Measurements from ENCODE around the gene KIF21A.
"Not testable (repeated sequence)": the region's sequence is repeated elsewhere in the genome, so short reads cannot be mapped to it uniquely, and the experiment has no call there.

The KIF21A gene

GRCh38 chr12:39476894-39477293 lies 34.0 kb upstream of the KIF21A start:
- H3K9ac ChIP-seq, result no peak overlapping the region
- no peaks in the 10 kb centered on the region for H3K79me2 ChIP-seq (ENCODE audit: insufficient read depth, low read depth)
- no peak for TF ChIP-seq CTCF (conservative IDR thresholded peaks at IDR 0.05; ENCODE audit: low read depth, low read length)

GRCh38 chr12:39476121-39476520 lies 33.2 kb upstream of the KIF21A start:
- no peaks in the 10 kb centered on the region for H3K79me2 ChIP-seq (ENCODE audit: insufficient read depth, low read depth)
- TF ChIP-seq CTCF (conservative IDR thresholded peaks at IDR 0.05; ENCODE audit: low read depth, low read length), result no peak
- H3K27me3 ChIP-seq (ENCODE audit: insufficient read depth, low read depth), result no peaks in the 10 kb centered on the region
- no peak overlapping the region for H3K27ac ChIP-seq
- H3K36me3 ChIP-seq (ENCODE audit: insufficient read depth), result no peaks in the 10 kb centered on the region
- no peak overlapping the region for H2AFZ ChIP-seq (ENCODE audit: low read depth)
- no peak overlapping the region for H3K9ac ChIP-seq
- no peaks in the 10 kb centered on the region for H4K20me1 ChIP-seq (ENCODE audit: insufficient read depth)
- H3K4me3 ChIP-seq (IDR thresholded peaks at IDR 0.05; ENCODE audit: insufficient read depth, low read depth, low read length), result no peak overlapping the region
- no peak overlapping the region for H3K4me2 ChIP-seq
- H3K4me1 ChIP-seq (ENCODE audit: low read depth, poor library complexity, severe bottlenecking), result no peaks in the 10 kb centered on the region

More at GRCh38 chr12:39476894-39477293, 34.0 kb upstream of the KIF21A start:
- Histone ChIP-seq H3K4me1 (ENCODE audit: low read depth, poor library complexity, severe bottlenecking) (no peaks in the 10 kb centered on the region), H3K4me3 (IDR thresholded peaks at IDR 0.05; ENCODE audit: insufficient read depth, low read depth, low read length) (no peak overlapping the region), H3K4me2 (no peak overlapping the region), H2AFZ (ENCODE audit: low read depth) (no peak overlapping the region), H3K36me3 (ENCODE audit: insufficient read depth) (no peaks in the 10 kb centered on the region), H3K27ac (no peak overlapping the region), H4K20me1 (ENCODE audit: insufficient read depth) (no peaks in the 10 kb centered on the region), H3K27me3 (ENCODE audit: insufficient read depth, low read depth) (no peaks in the 10 kb centered on the region)

GRCh38 chr12:39475136-39475535 lies 32.2 kb upstream of the KIF21A start:
- H3K36me3 ChIP-seq (ENCODE audit: insufficient read depth); H3K4me2 ChIP-seq; H3K9ac ChIP-seq; H3K27ac ChIP-seq; H2AFZ ChIP-seq (ENCODE audit: low read depth); H4K20me1 ChIP-seq (ENCODE audit: insufficient read depth); H3K79me2 ChIP-seq (ENCODE audit: insufficient read depth, low read depth); H3K4me3 ChIP-seq (IDR thresholded peaks at IDR 0.05; ENCODE audit: insufficient read depth, low read depth, low read length); H3K4me1 ChIP-seq (ENCODE audit: low read depth, poor library complexity, severe bottlenecking); H3K27me3 ChIP-seq (ENCODE audit: insufficient read depth, low read depth): not testable (repeated sequence)

- peaks cover 15% of the 10 kb centered on the region for H3K4me1 ChIP-seq (ENCODE audit: low read depth, poor library complexity, severe bottlenecking)
- no peak for TF ChIP-seq CTCF (conservative IDR thresholded peaks at IDR 0.05; ENCODE audit: low read depth, low read length)
- peak overlapping the region; percentile 47; the same call in 1 of the 2 replicates for H2AFZ ChIP-seq (ENCODE audit: low read depth)
- H3K27ac ChIP-seq, result 0 out of 2 replicates have a peak overlapping the region, but pooled peaks have one; percentile 36
- peak overlapping the region; percentile 33; the same call in 1 of the 2 replicates for H3K4me2 ChIP-seq
- H3K4me3 ChIP-seq (IDR thresholded peaks at IDR 0.05; ENCODE audit: insufficient read depth, low read depth, low read length), result no peak overlapping the region
- no peaks in the 10 kb centered on the region for H3K27me3 ChIP-seq (ENCODE audit: insufficient read depth, low read depth)
- no peaks in the 10 kb centered on the region for H3K36me3 ChIP-seq (ENCODE audit: insufficient read depth)
- H4K20me1 ChIP-seq (ENCODE audit: insufficient read depth), result no peaks in the 10 kb centered on the region
- H3K79me2 ChIP-seq (ENCODE audit: insufficient read depth, low read depth), result no peaks in the 10 kb centered on the region
- H3K9ac ChIP-seq, result no peak overlapping the region
These were observed 24.5 kb upstream of the KIF21A start for GRCh38 chr12:39467432-39467870.

- no peaks in the 10 kb centered on the region for H3K79me2 ChIP-seq (ENCODE audit: insufficient read depth, low read depth)
- no peaks in the 10 kb centered on the region for H3K27me3 ChIP-seq (ENCODE audit: insufficient read depth, low read depth)
- H3K4me3 ChIP-seq (IDR thresholded peaks at IDR 0.05; ENCODE audit: insufficient read depth, low read depth, low read length), result no peak overlapping the region
- no peaks in the 10 kb centered on the region for H3K36me3 ChIP-seq (ENCODE audit: insufficient read depth)
- no peaks in the 10 kb centered on the region for H4K20me1 ChIP-seq (ENCODE audit: insufficient read depth)
- H3K9ac ChIP-seq, result no peak overlapping the region
- no peak overlapping the region for H3K4me2 ChIP-seq
- no peak overlapping the region for H3K27ac ChIP-seq
- TF ChIP-seq CTCF (conservative IDR thresholded peaks at IDR 0.05; ENCODE audit: low read depth, low read length), result no peak
- H2AFZ ChIP-seq (ENCODE audit: low read depth), result no peak overlapping the region
- peaks cover 15% of the 10 kb centered on the region for H3K4me1 ChIP-seq (ENCODE audit: low read depth, poor library complexity, severe bottlenecking)
These were observed 22.2 kb upstream of the KIF21A start for GRCh38 chr12:39464976-39465695.

Data from KMS-11 (cell line).